Retinal pigment epithelial cell (primary cell): ENCODE data around the gene LEMD2.

Source experiments
- DNase-seq: peaks from one replicate; pipeline ENCODE4 v3.0.0-alpha.2; 2010; ENCODE audit warnings: low read depth
- H3K4me3 ChIP-seq: 2 replicates; pipeline ENCODE4 v1.5.1; 2011; ENCODE audit warnings: mild to moderate bottlenecking, low read length, control low read depth, moderate library complexity
- TF ChIP-seq, protein P1 (sequence below): conservative IDR thresholded peaks from 2 replicates; pipeline ENCODE4 v1.5.1; 2011; ENCODE audit warnings: low read depth, low read length, control low read depth, inconsistent platforms

The LEMD2 gene

DNA sequence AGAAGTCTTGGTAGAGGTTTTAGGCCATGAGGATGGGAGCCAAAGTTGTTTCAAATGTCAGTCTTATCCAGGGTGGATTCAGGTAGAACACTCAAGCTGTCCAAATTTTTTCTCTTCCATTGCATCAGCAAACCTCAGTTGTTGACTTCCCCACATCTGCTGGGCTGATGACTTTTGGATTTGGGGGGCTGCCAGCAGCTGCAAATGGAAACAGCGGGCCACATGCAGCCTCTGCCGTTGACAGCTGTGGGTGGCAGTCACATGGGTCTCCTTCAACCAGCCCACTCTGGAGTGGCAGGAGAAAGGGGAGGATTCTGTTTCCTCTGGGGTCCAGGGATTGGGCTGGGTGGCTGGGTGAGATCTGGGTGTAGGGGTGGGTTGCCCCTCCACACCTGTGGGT lies 20.7 kb upstream of the LEMD2 start:
- TF ChIP-seq, protein P1, sequence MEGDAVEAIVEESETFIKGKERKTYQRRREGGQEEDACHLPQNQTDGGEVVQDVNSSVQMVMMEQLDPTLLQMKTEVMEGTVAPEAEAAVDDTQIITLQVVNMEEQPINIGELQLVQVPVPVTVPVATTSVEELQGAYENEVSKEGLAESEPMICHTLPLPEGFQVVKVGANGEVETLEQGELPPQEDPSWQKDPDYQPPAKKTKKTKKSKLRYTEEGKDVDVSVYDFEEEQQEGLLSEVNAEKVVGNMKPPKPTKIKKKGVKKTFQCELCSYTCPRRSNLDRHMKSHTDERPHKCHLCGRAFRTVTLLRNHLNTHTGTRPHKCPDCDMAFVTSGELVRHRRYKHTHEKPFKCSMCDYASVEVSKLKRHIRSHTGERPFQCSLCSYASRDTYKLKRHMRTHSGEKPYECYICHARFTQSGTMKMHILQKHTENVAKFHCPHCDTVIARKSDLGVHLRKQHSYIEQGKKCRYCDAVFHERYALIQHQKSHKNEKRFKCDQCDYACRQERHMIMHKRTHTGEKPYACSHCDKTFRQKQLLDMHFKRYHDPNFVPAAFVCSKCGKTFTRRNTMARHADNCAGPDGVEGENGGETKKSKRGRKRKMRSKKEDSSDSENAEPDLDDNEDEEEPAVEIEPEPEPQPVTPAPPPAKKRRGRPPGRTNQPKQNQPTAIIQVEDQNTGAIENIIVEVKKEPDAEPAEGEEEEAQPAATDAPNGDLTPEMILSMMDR = no peak
- no peak for DNase-seq
- H3K4me3 ChIP-seq = no peak overlapping the region

DNA sequence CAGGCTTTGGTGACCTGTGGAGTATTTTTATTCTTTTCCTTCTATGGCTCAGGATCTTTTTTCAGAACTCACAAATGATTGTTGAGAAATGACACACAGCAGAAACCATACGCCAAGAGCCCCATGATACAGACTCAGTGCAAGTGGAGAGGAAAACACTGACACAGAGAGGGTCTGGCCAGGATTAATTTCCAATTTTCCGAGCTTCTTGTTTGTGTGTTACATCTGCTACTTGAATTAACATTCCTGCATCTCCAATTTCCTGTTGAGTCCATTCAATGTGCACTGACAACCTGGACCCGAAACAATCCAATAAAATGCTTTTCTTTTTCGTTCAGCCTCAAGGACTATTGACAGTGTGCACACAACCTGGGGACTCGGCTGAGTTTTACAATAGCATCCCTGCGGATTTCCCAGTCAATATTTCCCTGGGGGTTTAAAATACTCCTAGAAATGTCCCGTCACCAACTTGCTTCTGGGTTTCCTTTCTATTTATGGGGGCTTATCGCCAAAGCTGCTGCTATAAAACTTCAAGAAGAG lies 19.8 kb upstream of the LEMD2 start:
- no peak for DNase-seq
- H3K4me3 ChIP-seq = no peak overlapping the region
- TF ChIP-seq, protein P1 = no peak

DNA sequence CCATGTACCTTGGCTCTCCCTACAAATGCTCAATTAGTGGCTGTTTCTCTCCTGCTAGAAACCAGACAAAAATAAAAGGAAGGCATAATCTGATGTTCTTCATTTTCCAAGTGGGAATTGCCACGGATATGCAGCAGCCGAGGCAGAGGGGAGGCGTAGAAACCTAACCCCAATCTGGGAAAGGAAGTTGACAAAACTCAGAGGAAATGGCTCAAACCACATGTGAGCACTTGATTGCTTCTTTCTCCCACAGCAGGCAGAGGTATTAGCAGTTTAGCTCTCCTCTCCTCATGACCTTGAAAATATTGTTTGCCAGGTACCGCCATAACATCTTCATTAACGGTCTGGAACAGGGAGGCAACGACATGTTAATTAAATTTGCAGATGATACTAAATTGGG lies 18.7 kb upstream of the LEMD2 start:
- H3K4me3 ChIP-seq = no peak overlapping the region
- no peak for DNase-seq
- TF ChIP-seq, protein P1 = no peak

DNA sequence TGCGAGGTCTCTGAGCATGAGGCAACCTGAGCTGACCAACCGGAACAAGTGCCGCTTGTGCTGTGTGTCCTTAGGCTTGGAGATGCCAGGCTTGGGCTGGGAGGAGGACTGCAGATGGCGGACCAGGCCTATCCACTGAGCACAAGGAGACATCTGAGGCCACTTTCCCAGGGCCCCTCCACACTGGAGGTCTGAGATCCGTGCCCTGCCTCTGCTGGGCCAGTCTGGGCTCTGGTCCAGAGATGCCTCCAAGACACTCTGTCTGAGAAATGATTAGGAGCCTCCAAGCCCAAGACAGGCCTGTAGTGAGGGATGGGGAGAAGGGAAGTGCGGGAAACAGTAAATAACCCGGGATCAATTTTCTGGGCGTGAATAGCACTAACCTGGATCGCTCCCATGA lies 17.9 kb upstream of the LEMD2 start:
- TF ChIP-seq, protein P1 = no peak
- no peak for DNase-seq
- no peak overlapping the region for H3K4me3 ChIP-seq

DNA sequence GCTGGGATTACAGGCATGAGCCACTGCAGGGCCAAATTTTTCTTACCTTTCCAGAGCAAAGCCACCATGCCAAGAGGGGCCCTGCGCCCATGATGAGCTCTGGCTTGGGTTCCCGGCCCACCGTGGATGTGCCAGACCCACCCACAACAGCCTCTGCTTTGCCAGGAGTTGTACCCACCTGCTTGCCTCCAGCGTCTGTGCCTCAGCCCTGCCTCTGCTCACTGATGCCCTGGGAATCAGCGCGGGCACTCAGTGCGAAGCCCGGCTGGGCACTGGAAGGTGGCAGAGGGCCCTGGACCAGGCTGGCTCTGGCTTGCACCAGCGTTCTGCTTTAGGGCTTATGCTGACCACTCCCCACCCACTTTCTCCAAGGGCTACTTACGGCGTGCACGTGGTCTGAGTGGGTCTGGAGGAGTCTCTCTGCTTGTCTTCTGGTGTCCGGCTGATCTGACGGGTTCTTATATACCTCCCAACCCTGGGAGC lies 14.7 kb upstream of the LEMD2 start, which contains the start of gene MLN:
MLN (minus strand) TSS at position 433 of the 483 bp plus-strand sequence. CDS start 2,840 bp downstream, outside the sequence.
- TF ChIP-seq, protein P1 = no peak
- no peak within 1 kb of the TSS for H3K4me3 ChIP-seq
- no peak for DNase-seq

DNA sequence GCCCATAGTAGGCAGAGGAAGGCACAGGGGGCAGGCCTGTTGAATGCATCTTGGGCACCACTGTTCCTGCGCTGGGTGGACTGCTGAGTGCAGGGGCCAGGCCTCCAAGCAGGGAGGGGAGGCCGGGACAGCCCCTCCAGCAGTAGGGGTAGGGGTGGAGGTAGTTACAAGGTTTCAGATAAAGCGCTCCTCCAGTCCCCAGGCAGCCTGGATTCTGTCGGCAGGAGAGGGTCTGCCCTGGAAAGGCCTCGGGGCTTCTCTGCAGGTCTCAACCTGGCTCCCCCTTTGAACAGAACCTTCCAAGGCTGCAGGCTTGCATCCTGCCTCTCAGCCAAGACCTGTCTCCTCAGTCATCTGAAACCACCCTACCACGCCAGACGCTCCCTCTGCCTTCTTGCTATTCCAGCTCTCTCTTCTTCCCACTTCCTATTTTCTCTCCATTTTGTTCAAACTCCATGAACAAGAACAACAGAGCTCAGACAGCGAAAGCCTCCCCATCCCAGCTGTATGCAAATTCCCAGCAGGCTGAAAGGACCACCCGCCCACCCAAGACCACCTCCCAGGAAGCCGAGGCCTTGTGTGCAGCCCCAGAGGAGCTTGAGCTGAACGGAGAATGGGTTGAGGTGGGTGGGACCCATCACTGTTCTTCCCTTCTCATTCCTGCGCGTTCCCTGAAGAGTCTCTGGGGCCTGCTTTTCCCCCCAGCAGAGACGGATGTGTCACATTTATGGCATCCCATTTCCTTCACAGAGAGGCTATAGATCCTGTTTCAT lies 13.4 kb upstream of the LEMD2 start:
- H3K4me3 ChIP-seq = no peak overlapping the region
- no peak for DNase-seq
- TF ChIP-seq, protein P1 = no peak

DNA sequence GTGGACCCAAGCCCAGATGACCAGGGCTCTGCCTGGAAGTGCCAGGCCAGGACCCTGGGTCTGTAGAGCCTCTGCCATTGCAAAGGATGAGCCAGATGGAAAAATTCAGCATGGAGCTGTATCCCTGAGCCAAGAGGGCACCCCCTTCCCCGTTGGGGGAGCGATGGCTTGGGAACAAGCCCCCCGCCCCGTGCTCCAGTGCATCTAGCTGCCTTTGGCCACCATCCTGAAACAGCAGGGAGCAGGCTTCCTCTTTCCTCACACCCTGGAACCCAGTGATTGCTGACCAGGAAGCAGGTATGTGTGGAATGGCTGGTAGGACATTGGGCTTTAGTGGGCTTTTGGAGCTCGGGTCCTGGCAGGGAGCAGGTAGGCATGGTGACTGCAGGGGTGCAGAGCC lies 12.7 kb upstream of the LEMD2 start:
- H3K4me3 ChIP-seq = no peak overlapping the region
- DNase-seq = no peak
- TF ChIP-seq, protein P1 = no peak
